T-helper 2 cell (primary cell): Measurements from ENCODE around the gene GREB1L.
"Not testable (repeated sequence)": the region's sequence is repeated elsewhere in the genome, so short reads cannot be mapped to it uniquely, and the experiment has no call there.

ENCODE experiments used
- DNase-seq, 5 experiments: peaks; one replicate each; pipeline versions ENCODE4 v3.0.0 to v3.0.0-alpha.2; 2012 to 2022

GREB1L gene

GRCh38 chr18:21307578-21307977 is 65.5 kb downstream of the GREB1L start:
- no peak for DNase-seq

DNA sequence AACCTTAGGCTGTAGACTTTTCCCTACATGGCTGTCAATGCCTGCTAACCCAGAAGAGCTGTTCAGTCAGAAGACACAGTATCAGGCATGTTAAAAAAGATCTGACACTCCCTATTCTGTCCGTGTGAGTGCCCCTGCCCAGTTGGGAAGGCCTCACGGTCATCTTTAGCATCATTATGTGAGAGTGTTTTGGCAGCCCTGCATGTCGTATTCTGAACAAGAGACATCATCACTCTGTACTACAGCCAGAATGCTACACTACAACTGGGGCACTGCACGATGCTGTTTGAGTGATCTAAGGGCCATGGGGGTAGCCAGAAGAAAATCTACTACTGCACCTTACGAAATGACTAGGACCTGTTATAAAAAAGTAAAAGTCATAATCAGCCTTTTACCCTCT is 67.2 kb downstream of the GREB1L start:
- DNase-seq = no peak

DNA sequence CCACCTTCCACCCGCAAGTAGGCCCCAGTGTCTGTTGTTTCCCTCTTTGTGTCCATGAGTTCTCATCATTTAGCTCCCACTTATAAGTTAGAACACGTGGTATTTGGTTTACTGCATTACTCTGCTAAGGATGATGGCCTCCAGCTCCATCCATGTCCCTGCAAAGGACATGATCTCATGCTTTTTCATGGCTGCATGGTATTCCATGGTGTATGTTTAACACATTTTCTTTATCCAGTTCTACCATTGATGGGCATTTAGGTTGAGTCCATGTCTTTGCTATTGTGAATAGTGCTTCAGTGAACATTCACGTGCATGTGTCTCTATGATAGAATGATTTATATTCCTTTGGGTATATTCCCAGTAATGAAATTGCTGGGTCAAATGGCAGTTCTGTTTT is 69.9 kb downstream of the GREB1L start:
- DNase-seq = not testable (repeated sequence)

GRCh38 chr18:21313576-21313975 is 71.5 kb downstream of the GREB1L start:
- no peak for DNase-seq

DNA sequence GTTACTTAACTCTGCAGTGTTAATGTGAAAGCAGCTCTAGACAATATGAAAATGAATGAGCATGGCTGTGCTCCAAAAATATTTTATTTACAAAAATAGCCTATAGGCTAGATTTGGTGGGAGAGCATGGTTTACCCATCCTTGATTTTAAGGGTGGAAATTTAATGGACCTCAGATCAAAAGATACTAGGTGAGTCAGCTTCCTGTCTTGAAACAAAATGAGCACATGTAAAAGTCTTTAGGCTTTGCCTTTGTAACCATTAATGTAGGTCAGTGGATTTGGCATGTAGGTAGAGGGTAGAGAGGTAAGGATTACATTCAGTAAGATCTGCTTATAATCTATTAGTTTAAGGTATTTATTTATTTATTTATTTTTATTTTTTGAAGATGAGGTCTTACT is 72.7 kb downstream of the GREB1L start:
- DNase-seq = no peak

- not testable (repeated sequence) for DNase-seq
Measured at GRCh38 chr18:21315126-21315525, 73.1 kb downstream of the GREB1L start.

DNA sequence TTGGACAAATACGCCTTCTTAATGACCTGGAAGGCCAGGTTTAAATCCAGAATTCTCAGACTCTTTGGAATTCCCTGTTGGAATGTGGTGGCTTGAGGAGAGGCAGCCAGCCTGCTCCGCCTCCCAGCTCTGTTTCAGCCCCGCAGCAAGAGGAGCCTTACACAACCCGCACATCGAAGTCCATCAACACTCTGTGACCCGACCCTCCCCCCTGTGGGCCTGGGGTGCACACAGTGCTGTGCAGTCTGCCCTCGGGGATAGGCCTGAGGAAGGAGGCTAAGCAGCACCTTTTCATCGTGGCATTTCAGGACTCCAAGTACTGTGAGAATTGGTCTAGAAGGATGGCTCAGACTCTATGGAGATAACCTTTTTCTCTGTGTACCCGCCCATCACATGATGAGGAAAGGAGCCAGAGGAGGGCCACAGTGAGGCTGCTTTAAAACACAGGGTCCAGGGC is 73.7 kb downstream of the GREB1L start:
- DNase-seq = no peak

GRCh38 chr18:21316296-21316695 is 74.3 kb downstream of the GREB1L start:
- no peak for DNase-seq

DNA sequence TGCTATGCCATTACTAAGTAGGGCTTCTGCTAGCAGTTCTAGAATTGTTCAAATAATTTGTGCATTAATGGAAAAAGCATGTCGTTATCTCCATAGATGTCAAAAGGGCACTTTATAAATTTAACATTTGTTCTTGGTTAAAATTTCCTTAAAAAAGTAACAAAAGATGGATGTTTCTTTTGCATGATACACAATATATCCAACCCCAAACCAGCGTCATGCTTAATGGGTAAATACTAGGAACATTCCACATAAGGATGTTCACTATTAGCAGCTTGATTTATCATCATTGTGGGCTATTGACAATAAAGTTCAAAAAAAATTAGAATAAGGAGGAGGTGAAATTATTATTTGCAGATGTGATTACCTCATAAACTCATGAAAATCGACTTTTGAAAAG is 79.7 kb downstream of the GREB1L start:
- DNase-seq = no peak

GRCh38 chr18:21327101-21327500 is 85.1 kb downstream of the GREB1L start:
- DNase-seq = no peak

DNA sequence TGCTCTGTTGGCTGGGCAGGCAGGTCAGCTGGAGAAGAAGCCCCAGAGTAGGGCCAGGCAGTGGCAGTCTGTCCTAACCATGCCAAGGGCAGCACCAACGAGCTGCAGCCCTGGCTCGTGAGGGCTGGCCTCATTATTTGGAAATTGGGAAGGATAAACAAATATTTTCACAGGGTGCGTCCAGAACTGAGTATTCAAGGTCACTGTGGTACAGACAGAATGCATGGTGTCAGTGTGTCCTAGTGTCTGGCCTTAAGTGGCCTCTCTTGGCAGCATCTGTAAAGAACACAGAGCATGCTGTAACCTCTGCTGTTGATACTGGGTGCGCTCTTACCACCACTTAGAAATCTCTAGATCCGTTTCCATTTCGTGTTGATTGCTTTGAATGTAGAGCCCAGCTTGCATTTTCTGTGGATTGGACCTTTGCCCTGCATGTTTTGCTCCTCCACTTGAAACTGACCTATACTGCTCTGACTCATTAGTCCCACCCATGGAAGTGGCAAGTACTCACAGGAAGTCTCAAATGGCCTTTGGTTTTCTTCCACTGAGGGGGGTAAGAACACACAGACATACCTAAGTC is 88.2 kb downstream of the GREB1L start:
- DNase-seq = no peak

DNA sequence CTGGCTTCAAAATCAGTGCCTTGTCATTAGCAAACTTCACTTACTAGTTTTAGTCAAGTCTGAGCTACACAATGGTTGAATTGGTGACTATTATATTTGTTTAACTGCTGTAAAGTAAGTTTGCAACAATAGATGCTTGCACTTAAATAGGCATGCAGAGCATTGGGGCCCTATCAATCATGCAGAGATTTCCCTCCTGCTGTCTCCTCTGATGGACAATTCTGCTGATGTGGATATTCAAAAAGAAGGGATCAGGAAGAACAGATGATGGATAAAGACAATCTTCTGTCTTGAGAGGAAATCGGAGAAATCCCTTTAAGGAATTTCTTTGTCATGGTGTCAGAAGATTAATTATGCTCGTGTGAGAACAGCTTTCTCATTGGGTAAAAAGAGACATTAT is 89.0 kb downstream of the GREB1L start:
- no peak for DNase-seq

DNA sequence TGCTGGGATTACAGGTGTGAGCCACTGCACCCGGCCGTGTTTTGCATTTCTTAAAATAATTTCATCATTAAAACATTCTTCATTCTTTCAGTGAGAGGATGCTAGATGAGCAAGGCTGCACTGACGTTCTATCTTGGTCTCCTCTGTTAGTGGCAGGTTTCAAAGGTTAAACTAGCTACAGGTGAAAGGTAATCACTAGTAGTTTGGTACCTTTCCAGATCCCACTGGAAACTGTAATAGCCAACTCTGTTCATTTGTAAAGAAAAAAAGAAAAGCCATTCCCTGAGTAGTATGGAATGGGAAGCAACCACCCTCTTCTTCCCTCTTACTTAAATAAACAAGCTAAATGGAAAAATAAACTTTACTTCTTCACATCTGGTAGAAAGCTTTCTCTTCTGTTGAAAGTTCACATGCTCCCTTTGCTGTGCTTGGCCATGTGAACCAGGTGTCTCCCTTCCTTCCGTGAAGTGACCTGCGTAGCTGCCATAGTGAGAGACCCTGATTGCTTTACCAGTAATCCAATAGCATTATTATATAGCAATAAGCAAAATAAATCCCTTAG is 94.0 kb downstream of the GREB1L start:
- DNase-seq = no peak

DNA sequence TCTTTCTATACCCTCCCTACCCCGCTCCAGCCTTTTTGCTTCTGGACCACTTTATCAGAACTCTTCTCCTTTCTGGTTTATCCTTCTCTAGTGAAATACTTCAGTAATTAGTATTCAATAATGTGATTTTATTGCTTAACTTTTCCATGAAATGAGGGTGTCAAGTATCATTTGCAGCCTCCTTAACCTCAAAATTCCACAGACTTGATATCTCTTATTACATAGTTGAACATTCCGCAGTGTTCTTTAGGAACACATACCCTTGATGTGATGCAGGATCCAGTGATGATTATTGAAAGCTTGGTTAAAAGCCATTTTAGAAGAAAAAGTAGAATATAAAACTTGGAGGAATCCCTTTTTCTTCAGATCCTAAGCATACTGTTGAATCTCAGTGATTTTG is 94.8 kb downstream of the GREB1L start:
- no peak for DNase-seq

DNA sequence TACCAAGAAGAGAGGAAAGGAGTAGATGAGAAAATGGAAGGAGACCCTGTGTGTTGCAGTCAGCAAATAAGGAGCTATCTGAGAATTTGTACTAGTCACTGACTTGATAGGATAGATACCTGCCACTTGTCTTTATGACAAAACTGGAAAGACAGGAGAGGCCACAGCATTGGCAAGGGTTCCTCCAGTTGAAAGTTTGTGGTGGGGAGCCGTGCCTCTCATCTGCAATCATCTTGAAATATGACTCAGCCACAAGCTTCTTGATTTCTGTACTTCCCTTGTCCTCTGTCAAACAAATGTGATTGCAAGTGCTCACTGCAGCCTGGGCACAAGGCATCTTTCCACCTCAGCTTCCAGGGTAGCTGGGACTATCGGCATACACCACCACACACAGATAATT is 99.1 kb downstream of the GREB1L start:
- DNase-seq = no peak

DNA sequence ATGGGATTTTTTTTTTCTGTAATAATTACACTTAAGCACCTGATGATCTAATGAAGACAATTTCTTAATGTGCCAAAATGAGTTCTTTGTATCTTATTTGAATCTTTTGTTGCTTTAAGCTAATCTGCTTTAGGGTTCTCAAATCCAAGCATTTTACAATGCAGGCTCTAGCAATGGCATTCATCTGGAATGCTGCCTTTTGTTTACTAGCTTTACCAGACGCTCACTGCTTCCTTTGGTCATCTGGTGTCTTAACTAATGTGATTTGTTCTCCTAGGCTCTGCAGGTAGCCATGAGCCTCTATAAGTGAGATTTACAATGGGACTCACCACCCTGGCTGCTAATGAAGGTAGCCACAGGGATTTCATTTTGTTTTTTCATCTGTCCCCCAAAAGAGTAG is 100.3 kb downstream of the GREB1L start:
- DNase-seq = no peak

DNA sequence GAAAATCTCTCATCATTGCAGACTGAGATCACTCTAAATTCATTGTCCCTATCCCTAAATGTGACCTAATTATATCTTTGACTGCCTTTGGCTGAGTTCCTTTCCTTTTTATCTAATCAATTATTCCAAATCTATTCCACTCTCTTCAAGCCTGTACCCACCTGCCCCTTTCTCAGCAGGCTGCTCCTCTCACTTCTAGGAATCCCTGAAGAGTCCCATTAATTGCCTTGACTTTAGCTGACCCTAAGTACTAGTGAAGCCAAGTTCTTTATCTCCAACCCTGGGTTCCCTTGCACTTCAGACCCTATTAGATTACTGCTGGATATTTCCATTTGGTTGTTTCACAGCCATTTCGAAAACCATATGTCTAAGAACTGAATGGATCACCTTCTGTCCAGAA is 102.8 kb downstream of the GREB1L start:
- no peak for DNase-seq

- DNase-seq = no peak
Measured at GRCh38 chr18:21345840-21346239, 103.8 kb downstream of the GREB1L start.

DNA sequence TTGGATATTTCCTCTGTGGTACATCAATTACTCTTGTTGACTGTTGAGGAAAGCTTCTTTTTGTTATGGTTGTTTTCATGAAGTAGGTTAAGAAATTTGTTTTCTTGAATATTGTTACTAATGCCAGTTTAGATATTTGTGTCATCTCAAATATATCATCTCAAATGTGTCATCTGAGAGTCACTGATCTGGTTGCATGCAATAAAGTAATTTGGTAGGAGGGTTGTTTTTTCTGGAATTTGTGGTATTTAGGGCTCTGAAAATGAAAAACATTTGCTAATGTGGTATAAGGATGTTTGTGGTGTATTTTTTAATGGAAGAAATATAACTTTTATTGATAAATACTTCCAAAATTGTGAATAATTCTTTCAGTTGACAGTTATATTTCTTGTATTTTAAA is 117.7 kb downstream of the GREB1L start:
- no peak for DNase-seq

DNA sequence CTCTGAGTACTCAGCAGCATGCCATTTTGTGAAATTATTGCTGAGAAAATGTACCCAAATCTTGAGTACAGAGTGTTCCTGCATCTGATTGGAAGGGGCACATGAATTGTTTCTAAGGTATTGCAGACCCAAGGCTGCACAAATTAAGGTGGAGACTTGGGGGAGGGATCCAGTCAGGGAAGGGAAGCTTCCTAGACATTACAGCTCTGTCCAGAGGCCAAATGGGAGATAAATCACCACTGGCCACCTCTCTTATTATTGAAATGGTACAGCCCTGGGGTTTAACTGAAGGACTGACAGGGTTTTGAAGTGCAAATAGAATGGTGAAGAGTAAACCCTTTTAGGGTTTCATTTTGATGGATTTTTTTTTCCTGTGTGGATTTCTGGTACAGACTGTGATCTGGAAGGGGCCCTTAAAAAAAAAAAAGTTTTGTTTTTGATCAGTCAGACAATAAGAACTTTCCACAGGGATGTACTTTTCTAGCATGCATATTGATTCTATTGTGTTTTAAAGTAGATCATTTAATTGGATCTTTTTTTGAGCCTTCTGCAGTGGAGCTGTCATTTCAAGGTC is 119.4 kb downstream of the GREB1L start:
- DNase-seq = no peak

DNA sequence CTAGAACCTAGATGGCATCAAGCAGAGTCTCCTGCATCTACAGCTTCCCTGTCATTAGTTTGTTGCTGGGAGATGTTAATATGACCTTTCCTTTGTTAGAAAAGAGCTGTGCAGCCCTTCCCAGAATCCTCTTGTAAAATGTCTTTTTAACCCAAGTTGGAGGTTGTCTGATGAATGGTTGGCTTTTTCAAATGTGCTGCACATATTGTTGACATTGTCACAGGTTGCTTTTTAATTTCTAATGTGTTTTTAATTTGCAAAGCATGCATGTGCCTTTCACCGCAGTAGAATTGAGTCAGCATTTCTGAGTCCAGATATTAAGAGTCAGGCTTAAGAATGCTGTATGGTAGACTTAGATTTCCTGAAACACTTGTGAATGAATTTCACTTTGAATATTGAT is 120.8 kb downstream of the GREB1L start:
- DNase-seq = peak in 1 of 5 experiments; percentile 5

GRCh38 chr18:21363348-21363747 is 121.3 kb downstream of the GREB1L start:
- peak in 1 of 5 experiments; percentile 4 for DNase-seq

- no peak for DNase-seq
Measured at GRCh38 chr18:21364471-21364870, 122.4 kb downstream of the GREB1L start.

- DNase-seq = no peak
Measured at GRCh38 chr18:21366896-21367295, 124.9 kb downstream of the GREB1L start.

- DNase-seq = no peak
Measured at GRCh38 chr18:21369146-21369545, 127.1 kb downstream of the GREB1L start.
